ENCODE measurements around the gene DEFB118. TPM values are rescaled to one million over a fixed set of nuclear protein-coding genes. Genes with fewer than 3 reads are reported as not detected.

The DEFB118 gene
- total and polyA plus RNA-seq, 2 donors (not counting 3 experiments of a cell fraction or from before 2014, with no cell fraction given), result not detected

DNA sequence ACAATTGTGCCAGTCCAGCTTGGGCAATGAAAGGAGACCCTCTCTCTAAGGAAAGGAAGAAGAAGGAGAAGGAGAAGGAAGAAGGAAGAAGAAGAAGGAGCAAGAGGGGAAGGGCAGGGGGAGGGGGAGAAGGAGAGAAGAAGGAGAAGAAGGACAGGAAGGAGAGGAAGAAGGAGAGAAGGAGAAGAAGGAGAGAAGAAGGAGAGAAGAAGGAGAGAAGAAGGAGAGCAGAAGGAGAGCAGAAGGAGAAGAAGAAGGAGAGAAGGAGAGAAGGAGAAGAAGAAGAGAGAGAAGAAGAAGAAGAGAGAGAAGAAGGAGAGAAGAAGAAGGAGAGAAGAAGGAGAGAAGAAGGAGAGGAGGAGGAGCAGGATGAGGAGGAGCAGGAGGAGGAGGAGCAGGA is 37.5 kb upstream of the DEFB118 start:
- no peak overlapping the region for H2AFZ ChIP-seq (ENCODE audit: low read depth, low read length)
- POLR2A ChIA-PET, result no interaction called here
- H4K20me1 ChIP-seq (replicated peaks; ENCODE audit: control insufficient read depth, extremely low read depth, insufficient read depth, low read length), result no peaks in the 10 kb centered on the region
- TF ChIP-seq MYC (IDR thresholded peaks at IDR 0.05; ENCODE audit: low read depth, low read length) (no peak), GATA2 (IDR thresholded peaks at IDR 0.05; ENCODE audit: insufficient read depth, insufficient read length, low read depth, low read length) (no peak), POLR2AphosphoS5 (IDR thresholded peaks at IDR 0.05; ENCODE audit: insufficient read depth, low read depth, low read length) (no peak), POLR2A (IDR thresholded peaks at IDR 0.05; ENCODE audit: low read depth, low read length) (no peak), JUN (IDR thresholded peaks at IDR 0.05; ENCODE audit: borderline replicate concordance, insufficient read depth, insufficient read length, low read depth) (no peak), FOS (IDR thresholded peaks at IDR 0.05; ENCODE audit: borderline replicate concordance, insufficient read depth, low read length) (no peak), EZH2 (IDR thresholded peaks at IDR 0.05; ENCODE audit: borderline replicate concordance, low read depth, low read length, severe bottlenecking) (no peak)
- TF ChIP-seq, protein P1, sequence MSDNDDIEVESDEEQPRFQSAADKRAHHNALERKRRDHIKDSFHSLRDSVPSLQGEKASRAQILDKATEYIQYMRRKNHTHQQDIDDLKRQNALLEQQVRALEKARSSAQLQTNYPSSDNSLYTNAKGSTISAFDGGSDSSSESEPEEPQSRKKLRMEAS (IDR thresholded peaks at IDR 0.05; ENCODE audit: insufficient read depth, insufficient read length), result no peak
- TF ChIP-seq, protein P2, sequence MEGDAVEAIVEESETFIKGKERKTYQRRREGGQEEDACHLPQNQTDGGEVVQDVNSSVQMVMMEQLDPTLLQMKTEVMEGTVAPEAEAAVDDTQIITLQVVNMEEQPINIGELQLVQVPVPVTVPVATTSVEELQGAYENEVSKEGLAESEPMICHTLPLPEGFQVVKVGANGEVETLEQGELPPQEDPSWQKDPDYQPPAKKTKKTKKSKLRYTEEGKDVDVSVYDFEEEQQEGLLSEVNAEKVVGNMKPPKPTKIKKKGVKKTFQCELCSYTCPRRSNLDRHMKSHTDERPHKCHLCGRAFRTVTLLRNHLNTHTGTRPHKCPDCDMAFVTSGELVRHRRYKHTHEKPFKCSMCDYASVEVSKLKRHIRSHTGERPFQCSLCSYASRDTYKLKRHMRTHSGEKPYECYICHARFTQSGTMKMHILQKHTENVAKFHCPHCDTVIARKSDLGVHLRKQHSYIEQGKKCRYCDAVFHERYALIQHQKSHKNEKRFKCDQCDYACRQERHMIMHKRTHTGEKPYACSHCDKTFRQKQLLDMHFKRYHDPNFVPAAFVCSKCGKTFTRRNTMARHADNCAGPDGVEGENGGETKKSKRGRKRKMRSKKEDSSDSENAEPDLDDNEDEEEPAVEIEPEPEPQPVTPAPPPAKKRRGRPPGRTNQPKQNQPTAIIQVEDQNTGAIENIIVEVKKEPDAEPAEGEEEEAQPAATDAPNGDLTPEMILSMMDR (IDR thresholded peaks at IDR 0.05; ENCODE audit: extremely low read depth in 1 of 2, insufficient read depth in 1 of 2, low read depth in 1 of 2, low read length in 2 of 2), result no peak
- H3K4me2 ChIP-seq (ENCODE audit: insufficient read depth, low read length), result no peak overlapping the region
- intact Hi-C loops (cut with micrococcal nuclease) (no loop called here), dilution Hi-C loops (cut with MboI; ENCODE audit: extremely low pct_ligation_motif_present, low sequenced_read_pairs) (no loop called here)
- FAIRE-seq (no peak), DNase-seq (ENCODE audit: low read depth, low spot score) (no peak)
- H3K4me1 ChIP-seq (ENCODE audit: control insufficient read depth, extremely low read depth, insufficient read depth, low read length), result no peaks in the 10 kb centered on the region
- CTCF ChIA-PET, result no interaction called here
- no peaks in the 10 kb centered on the region for H3K9me3 ChIP-seq (replicated peaks; ENCODE audit: control insufficient read depth, insufficient read depth, low read length)
- H3K4me3 ChIP-seq (replicated peaks in 1 of 3; ENCODE audit: insufficient read depth in 1 of 3, low read depth in 1 of 3, low read length in 3 of 3), result no peak overlapping the region
- no peaks in the 10 kb centered on the region for H3K27me3 ChIP-seq (ENCODE audit: control insufficient read depth in 2 of 2, insufficient read depth in 2 of 2, low read length in 2 of 2)
- no peaks in the 10 kb centered on the region for H3K79me2 ChIP-seq (ENCODE audit: control insufficient read depth, insufficient read depth, low read length)
- H3K27ac ChIP-seq (ENCODE audit: insufficient read depth, low read depth, low read length), result no peak overlapping the region
- no peaks in the 10 kb centered on the region for H3K36me3 ChIP-seq (ENCODE audit: control insufficient read depth in 2 of 2, extremely low read depth in 1 of 2, insufficient read depth in 2 of 2, low read length in 2 of 2)
- H3K9me1 ChIP-seq (replicated peaks; ENCODE audit: control insufficient read depth, extremely low read depth, insufficient read depth, low read length), result no peaks in the 10 kb centered on the region
- BruUV-seq (replicated peaks), result no TSS peak
- no peak overlapping the region for H3K9ac ChIP-seq (replicated peaks; ENCODE audit: extremely low read depth, insufficient read depth, low read length)

Measured in endothelial cell of umbilical vein (primary cell).